HG02840 (cell line): Measurements from ENCODE around the gene LYPD6B.

Experiments used
- ATAC-seq: cut with Tn5 transposase; IDR thresholded peaks from one replicate; pipeline ENCODE4 v1.9.1; 2021; ENCODE audit warnings: mild to moderate bottlenecking, moderate library complexity, moderate number of reproducible peaks; ENCODE audit not compliant: unreplicated experiment, low FRiP score

LYPD6B gene

GRCh38 chr2:149009576-149010461 is 28.7 kb upstream of the LYPD6B start:
- no peak for ATAC-seq

- no peak for ATAC-seq
Measured at GRCh38 chr2:149012545-149012944, 26.0 kb upstream of the LYPD6B start.

- no peak for ATAC-seq
Measured at GRCh38 chr2:149015501-149015900, 23.0 kb upstream of the LYPD6B start.

- no peak for ATAC-seq
Measured at GRCh38 chr2:149015926-149016563, 22.5 kb upstream of the LYPD6B start.

GRCh38 chr2:149017116-149017985 is 21.1 kb upstream of the LYPD6B start:
- ATAC-seq: no peak

- no peak for ATAC-seq
Measured at GRCh38 chr2:149018981-149019380, 19.5 kb upstream of the LYPD6B start.

GRCh38 chr2:149019768-149020167 is 18.7 kb upstream of the LYPD6B start:
- no peak for ATAC-seq

GRCh38 chr2:149020432-149020851 is 18.1 kb upstream of the LYPD6B start:
- ATAC-seq: no peak

GRCh38 chr2:149021271-149021719 is 17.2 kb upstream of the LYPD6B start:
- peak; percentile 70 for ATAC-seq

- peak; percentile 73 for ATAC-seq
Measured at GRCh38 chr2:149021761-149022160, 16.7 kb upstream of the LYPD6B start.

- ATAC-seq: no peak
Measured at GRCh38 chr2:149023091-149023490, 15.4 kb upstream of the LYPD6B start.

GRCh38 chr2:149027590-149028250 is 10.8 kb upstream of the LYPD6B start:
- ATAC-seq: no peak

- no peak for ATAC-seq
Measured at GRCh38 chr2:149028377-149028776, 10.1 kb upstream of the LYPD6B start.

GRCh38 chr2:149028891-149029290 is 9.6 kb upstream of the LYPD6B start:
- no peak for ATAC-seq

GRCh38 chr2:149029307-149029965 is 9.1 kb upstream of the LYPD6B start:
- no peak for ATAC-seq

- no peak for ATAC-seq
Measured at GRCh38 chr2:149031396-149031795, 7.1 kb upstream of the LYPD6B start.

- no peak for ATAC-seq
Measured at GRCh38 chr2:149033716-149034115, 4.8 kb upstream of the LYPD6B start.

- no peak for ATAC-seq
Measured at GRCh38 chr2:149034406-149034805, 4.1 kb upstream of the LYPD6B start.

- no peak for ATAC-seq
Measured at GRCh38 chr2:149036507-149037293, 1.8 kb upstream of the LYPD6B start.
